ENCODE data around the gene YARS1.
"Not testable (repeated sequence)": the region's sequence is repeated elsewhere in the genome, so short reads cannot be mapped to it uniquely, and the experiment has no call there.

YARS1 gene

DNA sequence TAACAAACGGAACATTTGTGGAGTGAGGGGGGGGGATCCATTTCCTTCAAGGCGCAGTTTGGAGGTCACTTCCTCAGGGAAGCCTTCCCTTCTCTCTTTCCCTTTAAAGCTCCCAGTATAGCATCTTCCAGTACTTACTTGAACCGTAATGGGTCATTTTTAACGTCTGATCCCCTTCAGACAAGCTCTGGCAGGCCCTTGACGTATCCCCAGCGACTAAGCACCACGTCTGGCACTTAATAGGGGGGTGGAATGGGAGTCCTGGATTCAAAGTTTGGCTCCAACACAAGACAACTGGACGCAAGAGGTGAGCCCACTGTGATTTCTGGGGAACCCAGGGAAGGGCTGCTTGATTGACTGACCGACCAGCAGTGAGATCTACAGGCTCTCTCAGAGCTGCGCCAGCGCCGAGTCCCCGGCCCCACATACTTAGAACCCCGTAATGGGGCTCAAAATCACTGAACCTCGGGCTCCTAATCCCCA, 441 bp downstream of the YARS1 start:
- no peak for DNase-seq

DNA sequence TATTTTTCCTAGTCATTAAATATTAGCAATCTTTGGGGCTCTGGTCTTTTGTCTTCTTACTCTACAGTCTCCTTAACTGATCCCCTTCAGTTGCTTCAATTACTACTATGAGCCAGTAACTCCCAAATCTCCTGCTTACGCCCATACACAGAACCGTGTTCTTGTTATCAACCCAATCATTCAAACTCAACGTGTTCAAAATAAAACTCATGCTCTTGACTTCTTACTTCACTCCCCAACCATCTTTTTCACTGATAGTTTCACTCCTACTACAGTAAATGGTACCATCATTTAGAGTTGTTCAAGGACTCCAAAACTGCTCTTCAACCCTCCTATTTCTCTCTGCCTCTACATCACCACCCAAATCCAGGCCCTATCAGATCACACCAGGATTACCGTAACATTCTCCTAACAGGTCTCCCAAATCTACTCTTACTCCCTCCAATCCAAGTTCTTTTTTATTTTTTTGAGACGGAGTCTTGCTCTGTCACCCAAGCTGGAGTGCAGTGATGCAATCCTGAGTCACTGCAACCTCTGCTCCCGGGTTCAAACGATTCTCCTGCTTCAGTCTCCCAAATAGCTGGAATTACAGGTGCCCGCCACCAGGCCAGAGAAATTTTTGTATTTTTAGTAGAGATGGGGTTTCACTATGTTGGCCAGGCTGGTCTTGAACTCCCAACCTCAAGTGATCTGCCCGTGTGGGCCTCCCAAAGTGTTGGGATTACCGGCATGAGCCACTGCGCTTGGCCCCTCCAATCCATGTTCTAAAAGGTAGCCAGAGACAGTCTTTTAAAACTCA, 3.0 kb downstream of the YARS1 start:
- DNase-seq, result no peak

- DNase-seq, result no peak
These were observed 5.2 kb downstream of the YARS1 start for GRCh38 chr1:32811917-32812316.

DNA sequence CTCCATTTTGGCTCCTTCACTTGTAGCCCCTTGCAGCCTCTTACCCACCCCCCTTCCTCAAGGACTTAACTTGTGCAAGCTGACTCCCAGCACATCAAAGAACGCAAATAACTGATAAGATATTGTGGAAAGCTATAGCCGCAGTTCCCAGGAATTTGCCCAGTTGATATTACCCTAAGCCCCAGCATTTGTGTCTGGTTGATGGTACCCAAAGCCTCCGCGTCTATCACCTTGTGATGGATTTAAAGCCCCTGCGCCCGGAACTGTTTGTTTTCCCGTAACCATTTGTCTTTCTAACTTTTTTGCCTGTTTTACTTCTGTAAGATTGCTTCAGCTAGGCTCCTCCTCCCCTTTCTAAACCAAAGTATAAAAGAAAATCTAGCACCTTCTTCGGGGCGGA, 5.9 kb downstream of the YARS1 start:
- DNase-seq, result no peak

- no peak for DNase-seq
These were observed 6.8 kb downstream of the YARS1 start for GRCh38 chr1:32810358-32810757.

- DNase-seq, result no peak
These were observed 8.6 kb downstream of the YARS1 start for GRCh38 chr1:32808580-32808979.

DNA sequence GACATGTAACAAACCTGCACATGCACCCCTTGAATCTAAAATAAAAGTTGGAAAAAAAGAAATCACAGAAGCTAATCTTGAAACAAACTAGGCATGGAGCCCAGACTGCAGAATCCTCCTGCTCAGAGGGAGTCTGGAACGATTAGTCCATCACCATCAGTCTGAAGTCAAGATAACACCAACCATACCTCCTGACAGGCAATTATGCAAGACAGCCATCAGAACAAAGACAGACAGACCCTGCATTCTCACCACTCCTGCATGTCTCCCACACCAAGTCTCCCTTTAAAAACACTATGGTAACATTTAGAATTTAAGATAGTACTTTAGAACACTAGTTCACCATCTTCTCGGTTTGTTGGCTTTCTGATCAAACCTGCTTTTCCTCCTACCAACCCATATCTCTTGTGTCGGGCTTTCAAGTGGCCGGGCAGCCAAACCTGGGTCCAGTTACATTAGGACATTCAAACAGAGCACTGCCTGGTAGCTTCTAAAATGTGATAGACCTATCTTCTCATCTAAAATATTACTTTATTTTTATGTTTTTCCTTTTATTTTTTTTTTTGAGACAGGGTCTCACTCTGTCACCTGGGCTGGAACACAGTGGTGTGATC, 10.1 kb downstream of the YARS1 start:
- no peak for DNase-seq

GRCh38 chr1:32806290-32806689, 10.9 kb downstream of the YARS1 start:
- DNase-seq, result no peak

DNA sequence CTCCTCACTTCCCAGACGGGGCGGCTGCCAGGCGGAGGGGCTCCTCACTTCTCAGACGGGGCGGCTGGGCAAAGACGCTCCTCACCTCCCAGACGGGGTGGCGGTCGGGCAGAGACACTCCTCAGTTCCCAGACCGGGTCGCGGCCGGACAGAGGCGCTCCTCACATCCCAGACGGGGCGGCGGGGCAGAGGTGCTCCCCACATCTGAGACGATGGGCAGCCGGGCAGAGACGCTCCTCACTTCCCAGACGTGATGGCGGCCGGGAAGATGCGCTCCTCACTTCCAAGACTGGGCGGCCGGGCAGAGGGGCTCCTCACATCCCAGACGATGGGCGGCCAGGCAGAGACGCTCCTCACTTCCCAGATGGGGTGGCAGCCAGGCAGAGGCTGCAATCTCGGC, 12.7 kb downstream of the YARS1 start:
- not testable (repeated sequence) for DNase-seq

- DNase-seq, result no peak
These were observed 16.0 kb downstream of the YARS1 start for GRCh38 chr1:32801096-32801715.

GRCh38 chr1:32798679-32799416, 18.3 kb downstream of the YARS1 start:
- no peak for DNase-seq

DNA sequence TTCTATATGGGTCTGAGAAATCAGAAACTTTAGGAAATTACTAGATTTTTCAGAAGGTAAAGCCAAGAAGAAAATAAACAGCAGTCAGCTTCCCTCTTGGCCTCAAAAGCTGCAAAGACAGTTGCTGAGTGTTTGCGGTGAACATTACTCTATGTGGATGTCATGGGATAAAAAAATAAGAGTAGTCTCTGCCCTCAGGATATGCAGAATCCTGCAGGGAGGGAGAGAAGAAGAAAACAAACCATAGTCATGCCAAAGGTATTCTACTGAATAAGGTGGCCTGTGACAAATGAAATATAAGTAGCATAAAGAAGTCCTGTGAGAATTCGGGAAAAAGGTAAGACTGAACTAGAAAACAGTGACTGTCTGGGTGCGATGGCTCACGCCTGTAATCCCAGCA, 19.0 kb downstream of the YARS1 start:
- no peak for DNase-seq

- DNase-seq, result no peak
These were observed 19.7 kb downstream of the YARS1 start for GRCh38 chr1:32797456-32797855.

DNA sequence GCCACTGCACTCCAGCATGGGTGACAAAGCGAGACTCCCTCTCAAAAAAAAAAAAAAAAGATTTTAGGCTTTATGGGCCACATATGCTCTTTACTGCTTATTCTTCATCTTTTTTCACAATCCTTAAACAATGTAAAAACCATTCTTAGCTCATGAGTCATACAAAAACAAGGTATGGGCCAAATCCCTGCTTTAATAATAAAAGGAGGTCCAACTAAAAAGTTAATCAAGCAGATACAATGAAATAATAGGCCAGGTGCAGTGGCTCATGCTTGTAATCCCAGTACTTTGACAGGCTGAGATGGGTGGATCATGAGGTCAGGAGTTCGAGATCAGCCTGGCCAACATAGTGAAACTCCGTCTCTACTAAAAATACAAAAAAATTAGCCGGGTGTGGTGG, 21.4 kb downstream of the YARS1 start:
- not testable (repeated sequence) for DNase-seq

DNA sequence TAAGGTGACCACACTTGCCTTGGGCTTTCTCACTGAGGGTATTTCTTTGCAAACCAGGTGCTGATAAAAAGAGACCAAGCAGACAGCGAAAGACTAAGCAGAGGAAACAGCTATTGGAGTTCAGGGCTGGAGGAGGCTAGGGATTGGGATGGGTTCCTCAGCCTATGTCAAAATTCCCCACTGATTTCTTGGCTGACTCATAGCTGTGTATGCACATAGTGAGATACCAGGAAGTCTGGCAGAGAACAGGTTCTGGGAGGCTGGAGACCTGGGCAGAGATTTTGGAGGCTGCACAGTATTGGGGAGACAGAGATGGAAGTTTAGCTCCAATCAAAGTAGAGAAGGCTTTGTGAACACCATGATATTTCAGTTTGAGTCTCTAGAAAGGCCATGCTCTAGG, 25.3 kb downstream of the YARS1 start:
- no peak for DNase-seq

DNA sequence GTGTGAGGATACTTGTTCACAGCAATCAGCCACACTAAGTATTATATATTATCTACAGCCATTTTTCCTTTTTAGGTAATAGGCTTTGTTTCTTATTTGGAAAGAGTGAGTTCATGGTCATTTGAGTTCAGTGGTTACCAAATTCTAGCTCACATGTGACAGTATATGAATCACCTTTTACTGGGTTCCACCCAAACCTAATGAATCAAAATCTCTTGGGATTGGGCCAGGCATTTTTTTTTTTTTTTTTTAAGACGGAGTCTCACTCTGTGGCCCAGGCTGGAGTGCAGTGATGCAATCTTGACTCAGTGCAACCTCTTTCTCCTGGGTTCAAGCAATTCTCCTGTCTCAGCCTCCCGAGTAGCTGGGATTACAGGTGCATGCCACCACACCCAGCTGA, 27.8 kb downstream of the YARS1 start:
- not testable (repeated sequence) for DNase-seq

DNA sequence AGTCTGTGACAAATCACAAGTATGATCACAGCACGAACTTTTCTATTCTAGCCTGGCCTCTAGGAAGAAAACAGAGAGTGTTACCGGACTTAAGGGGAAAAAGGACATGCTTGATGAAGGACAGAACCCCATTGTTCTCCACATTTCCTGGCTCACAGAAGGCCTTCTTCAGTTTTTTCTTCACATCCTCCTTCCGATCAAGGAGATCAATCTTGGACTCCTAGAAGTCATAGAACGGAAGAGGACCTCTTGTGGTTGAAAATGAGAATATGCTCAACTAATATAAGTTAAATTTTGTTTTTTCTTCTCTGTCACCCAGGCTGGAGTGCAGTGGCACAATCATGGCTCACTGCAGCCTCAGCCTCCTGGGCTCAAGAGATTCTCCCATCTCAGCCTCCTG, 30.3 kb downstream of the YARS1 start:
- no peak for DNase-seq

DNA sequence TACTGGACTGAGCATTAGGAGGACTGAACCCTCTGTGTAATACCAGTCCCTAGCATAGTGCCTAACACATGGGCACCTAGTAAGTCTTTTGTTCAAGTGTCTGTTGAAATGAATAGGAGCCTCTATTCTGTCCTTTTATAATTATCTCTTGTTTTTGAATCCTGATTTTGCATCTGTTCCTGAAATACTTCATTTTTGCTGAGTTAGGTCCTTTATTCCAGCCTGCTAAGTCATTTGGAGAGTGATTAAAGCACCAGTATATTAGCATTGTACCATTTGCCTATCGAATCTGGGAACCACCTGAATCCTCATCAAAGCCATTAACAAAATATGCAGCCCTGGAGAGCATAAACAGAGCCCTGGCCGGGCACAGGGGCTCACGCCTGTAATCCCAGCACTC, 32.3 kb downstream of the YARS1 start:
- no peak for DNase-seq

GRCh38 chr1:32783851-32784250, 33.3 kb downstream of the YARS1 start:
- DNase-seq, result no peak

DNA sequence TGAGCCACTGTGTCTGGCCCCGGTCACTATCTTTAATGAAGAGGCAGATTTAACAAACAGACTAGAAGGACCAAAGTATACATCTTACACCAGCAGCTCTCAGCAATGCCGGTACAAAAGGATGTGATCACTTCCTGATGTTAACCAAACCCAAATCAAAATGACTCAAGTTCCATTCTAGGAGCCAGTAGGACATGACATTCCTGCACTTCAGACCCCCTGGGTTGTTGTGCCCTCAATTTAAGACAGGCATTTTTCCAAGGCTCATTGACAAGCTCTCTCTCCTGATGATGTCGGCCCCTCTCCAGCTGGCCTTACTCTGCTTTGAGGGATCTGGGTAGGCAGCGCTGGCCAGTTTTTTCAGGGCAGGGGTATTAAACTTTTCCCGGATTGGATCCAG, 35.1 kb downstream of the YARS1 start:
- no peak for DNase-seq

DNA sequence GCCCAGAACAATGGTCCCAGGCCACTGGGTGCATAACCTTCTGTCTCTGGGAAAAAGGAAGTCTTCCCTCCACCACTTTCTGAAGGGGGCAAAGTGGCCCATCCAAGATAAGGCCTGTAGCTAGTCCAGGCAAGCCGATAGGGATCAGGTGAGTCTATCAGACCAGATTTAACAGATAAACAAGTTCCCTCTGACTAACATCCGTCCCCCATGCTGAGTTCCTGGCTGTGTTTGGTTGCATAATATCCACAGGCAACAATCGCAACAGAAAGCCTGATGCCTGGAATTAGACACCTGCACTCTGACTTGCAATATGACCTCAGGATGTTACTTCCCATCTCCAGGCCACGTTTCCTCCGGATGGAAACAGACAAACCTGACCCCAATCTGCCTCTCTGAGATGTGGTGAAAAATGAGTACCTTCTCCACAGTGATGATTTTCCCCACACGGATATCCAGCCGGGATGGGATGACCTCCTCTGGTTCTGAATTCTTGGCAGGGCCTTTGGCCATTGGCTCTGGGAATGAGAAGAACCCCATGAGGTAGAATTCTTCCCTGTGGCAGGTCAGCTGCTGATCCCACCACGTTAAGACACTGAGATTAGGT, 36.4 kb downstream of the YARS1 start:
- DNase-seq, result no peak

DNA sequence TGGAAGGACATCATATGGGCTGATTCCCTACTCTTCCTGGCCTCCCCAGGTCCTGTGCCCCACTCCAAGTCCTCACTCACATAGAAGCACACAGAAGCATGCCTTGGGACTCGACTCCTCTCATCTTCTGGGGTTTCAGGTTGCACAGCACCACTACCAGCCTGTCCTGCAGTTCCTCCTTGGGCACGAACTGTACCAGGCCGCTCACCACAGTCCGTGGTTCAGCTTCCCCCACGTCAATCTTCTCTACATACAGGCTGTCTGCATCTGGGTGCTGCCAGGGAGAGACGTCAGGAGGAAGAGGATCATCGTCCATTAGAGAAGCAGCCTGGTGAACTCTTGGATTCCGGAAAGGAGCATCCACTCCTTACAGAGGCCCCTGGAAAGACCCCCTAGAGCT, 37.2 kb downstream of the YARS1 start:
- no peak for DNase-seq

- no peak for DNase-seq
These were observed 37.9 kb downstream of the YARS1 start for GRCh38 chr1:32779242-32779641.
